PC-3 (cell line): ENCODE measurements around the gene CNTN1. TPM values are rescaled to one million over a fixed set of nuclear protein-coding genes. Genes with fewer than 3 reads are reported as not detected.

Source experiments
- ATAC-seq: fragments of 200-7000 bp; cut with Tn5 transposase; 2 replicates; pipeline ENCODE4 v1.9.1; 2020; ENCODE audit warnings: mild to moderate bottlenecking, moderate library complexity
- BruUV-seq: library from RNA; stranded (reverse); fragments of 400-500 nt; replicated peaks from 2 replicates; lab custom pipeline; 2021; lab: Mats Ljungman, UMichigan
- CTCF ChIA-PET: fragments of 300-600 bp; sonication (Branson Sonifier 250); formaldehyde crosslinking; loops from one replicate; lab custom pipeline; 2022; ENCODE audit warnings: antibody characterized with exemption; lab: Charles Lee
- POLR2A ChIA-PET: fragments of 300-600 bp; sonication (Branson Sonifier 250); formaldehyde crosslinking; loops from one replicate; lab custom pipeline; 2022; ENCODE audit warnings: antibody characterized with exemption; ENCODE audit not compliant: unreplicated experiment; lab: Charles Lee
- DNase-seq: peaks from one replicate; pipeline ENCODE4 v3.0.0-alpha.2; 2015
- H2AFZ ChIP-seq: fragments of 300-600 bp; sonication (generic); 2 replicates; pipeline ENCODE4 v1.6.0; 2016; ENCODE audit warnings: antibody characterized with exemption, low read length
- H3F3A ChIP-seq: fragments of 300-600 bp; sonication (generic); one replicate; pipeline ENCODE4 v1.6.0; 2017; ENCODE audit warnings: antibody characterized with exemption, low read length, control low read depth, mild to moderate bottlenecking; ENCODE audit not compliant: unreplicated experiment
- H3K27ac ChIP-seq: fragments of 300-600 bp; sonication (generic); 2 replicates; pipeline ENCODE4 v1.5.1; 2016; ENCODE audit warnings: mild to moderate bottlenecking, low read length
- H3K27me3 ChIP-seq: fragments of 300-600 bp; sonication (generic); 2 replicates; pipeline ENCODE4 v1.6.1; 2016; ENCODE audit warnings: low read length, mixed read lengths
- H3K36me3 ChIP-seq: fragments of 300-600 bp; sonication (generic); 2 replicates; pipeline ENCODE4 v1.6.1; 2016; ENCODE audit warnings: low read depth, mixed run types, low read length, mixed read lengths
- H3K4me1 ChIP-seq: fragments of 300-600 bp; sonication (generic); 2 replicates; pipeline ENCODE4 v1.5.1; 2016; ENCODE audit warnings: low read length; ENCODE audit not compliant: insufficient read depth
- H3K4me2 ChIP-seq: fragments of 300-600 bp; sonication (generic); 2 replicates; pipeline ENCODE4 v1.6.0; 2016; ENCODE audit warnings: low read length
- H3K4me3 ChIP-seq: fragments of 300-600 bp; sonication (generic); 2 replicates; pipeline ENCODE4 v1.5.1; 2016; ENCODE audit warnings: mild to moderate bottlenecking, low read length, mixed read lengths
- H3K79me2 ChIP-seq: fragments of 300-600 bp; sonication (generic); 2 replicates; pipeline ENCODE4 v1.6.1; 2017; ENCODE audit warnings: low read length, mixed read lengths
- H3K9ac ChIP-seq: fragments of 300-600 bp; sonication (generic); 2 replicates; pipeline ENCODE4 v1.6.0; 2016; ENCODE audit warnings: mild to moderate bottlenecking, low read length
- H3K9me2 ChIP-seq: fragments of 300-600 bp; sonication (generic); replicated peaks from 2 replicates; pipeline ENCODE4 v1.6.1; 2016; ENCODE audit warnings: mixed run types, low read length, mixed read lengths
- H3K9me3 ChIP-seq: fragments of 300-600 bp; sonication (generic); 2 replicates; pipeline ENCODE4 v1.6.1; 2016; ENCODE audit warnings: low read length, mixed read lengths
- H4K20me1 ChIP-seq: fragments of 300-600 bp; sonication (generic); 2 replicates; pipeline ENCODE4 v1.6.1; 2016; ENCODE audit warnings: low read length, mixed read lengths
- EZH2 ChIP-seq: fragments of 300-600 bp; sonication (generic); IDR thresholded peaks from one replicate; pipeline ENCODE4 v1.6.1; 2017; ENCODE audit warnings: antibody characterized with exemption, mild to moderate bottlenecking, low read length; ENCODE audit not compliant: unreplicated experiment
- EZH2phosphoT487 ChIP-seq: fragments of 300-600 bp; sonication (generic); IDR thresholded peaks from 2 replicates; pipeline ENCODE4 v1.6.1; 2018; ENCODE audit warnings: mild to moderate bottlenecking, antibody characterized with exemption, low read length, borderline replicate concordance
- intact Hi-C: fragments of 100-400 bp; cut with micrococcal nuclease; formaldehyde crosslinking; loops from 2 replicates; pipeline ENCODE4 v1.9.0; 2023
- total RNA-seq: library from RNA; depleted of rRNA; stranded (reverse); fragments of >200 nt; gene quantifications from 2 replicates; pipeline ENCODE4 v1.2.3, GENCODE V29; 2014
- TF ChIP-seq, protein P1 (sequence below): fragments of 300-600 bp; sonication (generic); conservative IDR thresholded peaks from 2 replicates; pipeline ENCODE4 v1.5.1; 2017; ENCODE audit warnings: antibody characterized with exemption, low read depth, mild to moderate bottlenecking, low read length

CNTN1 gene
- total RNA-seq, 1 experiment from 2014 or later: not detected

DNA sequence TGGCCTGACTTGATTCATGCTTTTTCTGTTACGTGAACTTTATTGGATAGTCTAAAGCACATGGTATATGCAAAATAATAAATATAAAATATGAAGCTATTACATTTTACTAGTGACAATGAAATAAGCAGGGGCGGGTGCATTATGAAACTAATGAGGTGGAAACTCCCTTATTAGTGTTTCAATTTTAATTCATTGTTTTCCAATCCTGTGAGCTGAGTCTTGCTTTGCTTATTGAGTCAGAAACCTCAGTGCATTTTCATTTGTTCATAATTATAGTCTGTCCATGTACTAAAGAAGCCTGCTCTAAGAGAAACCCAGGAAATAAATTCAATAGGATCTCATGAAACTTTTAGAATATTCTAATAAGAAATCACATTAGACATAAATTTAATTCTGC lies 78.5 kb downstream of the CNTN1 start:
- H3K9ac ChIP-seq: no peak overlapping the region
- H3K4me3 ChIP-seq: no peak overlapping the region
- H3K36me3 ChIP-seq: no peaks in the 10 kb centered on the region
- H3K4me1 ChIP-seq: no peaks in the 10 kb centered on the region
- DNase-seq: no peak
- ChIA-PET CTCF (no interaction called here), POLR2A (interaction anchor here (0.6 kb wide), 1 partner anchor 104 kb away, joined by 4 read pairs; no protein-coding TSS in a partner anchor)
- H3K79me2 ChIP-seq: no peaks in the 10 kb centered on the region
- no peak overlapping the region for H3K4me2 ChIP-seq
- intact Hi-C loops: no loop called here
- no peaks in the 10 kb centered on the region for H4K20me1 ChIP-seq
- no peak overlapping the region for H3K27ac ChIP-seq
- no peaks in the 10 kb centered on the region for H3F3A ChIP-seq
- no peak for ATAC-seq
- TF ChIP-seq EZH2phosphoT487: no peak
- no peak for TF ChIP-seq EZH2
- TF ChIP-seq, protein P1, sequence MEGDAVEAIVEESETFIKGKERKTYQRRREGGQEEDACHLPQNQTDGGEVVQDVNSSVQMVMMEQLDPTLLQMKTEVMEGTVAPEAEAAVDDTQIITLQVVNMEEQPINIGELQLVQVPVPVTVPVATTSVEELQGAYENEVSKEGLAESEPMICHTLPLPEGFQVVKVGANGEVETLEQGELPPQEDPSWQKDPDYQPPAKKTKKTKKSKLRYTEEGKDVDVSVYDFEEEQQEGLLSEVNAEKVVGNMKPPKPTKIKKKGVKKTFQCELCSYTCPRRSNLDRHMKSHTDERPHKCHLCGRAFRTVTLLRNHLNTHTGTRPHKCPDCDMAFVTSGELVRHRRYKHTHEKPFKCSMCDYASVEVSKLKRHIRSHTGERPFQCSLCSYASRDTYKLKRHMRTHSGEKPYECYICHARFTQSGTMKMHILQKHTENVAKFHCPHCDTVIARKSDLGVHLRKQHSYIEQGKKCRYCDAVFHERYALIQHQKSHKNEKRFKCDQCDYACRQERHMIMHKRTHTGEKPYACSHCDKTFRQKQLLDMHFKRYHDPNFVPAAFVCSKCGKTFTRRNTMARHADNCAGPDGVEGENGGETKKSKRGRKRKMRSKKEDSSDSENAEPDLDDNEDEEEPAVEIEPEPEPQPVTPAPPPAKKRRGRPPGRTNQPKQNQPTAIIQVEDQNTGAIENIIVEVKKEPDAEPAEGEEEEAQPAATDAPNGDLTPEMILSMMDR: no peak
- no peaks in the 10 kb centered on the region for H3K9me3 ChIP-seq
- no TSS peak for BruUV-seq
- peaks cover 19% of the 10 kb centered on the region for H3K27me3 ChIP-seq
- no peak overlapping the region for H2AFZ ChIP-seq
- no peaks in the 10 kb centered on the region for H3K9me2 ChIP-seq

DNA sequence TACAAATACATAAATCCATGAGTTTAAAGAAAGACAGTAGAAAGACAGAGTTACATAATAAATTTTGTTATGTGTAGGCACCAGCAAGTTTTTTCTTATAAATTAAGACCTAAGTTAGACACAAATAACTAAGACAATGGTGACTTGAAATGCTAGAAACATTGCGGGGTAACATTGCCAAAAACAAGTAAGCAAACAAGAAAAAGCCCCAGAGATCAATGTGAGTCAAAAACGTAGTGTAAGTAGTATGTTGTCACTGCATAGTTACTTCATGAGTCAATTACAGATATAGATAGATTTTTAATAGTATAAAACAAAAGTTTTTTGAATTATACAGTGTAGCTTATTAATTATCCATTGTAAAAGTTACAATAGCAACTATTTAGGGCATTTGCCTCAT lies 83.4 kb downstream of the CNTN1 start:
- POLR2A ChIA-PET: no interaction called here
- no peaks in the 10 kb centered on the region for H3K36me3 ChIP-seq

DNA sequence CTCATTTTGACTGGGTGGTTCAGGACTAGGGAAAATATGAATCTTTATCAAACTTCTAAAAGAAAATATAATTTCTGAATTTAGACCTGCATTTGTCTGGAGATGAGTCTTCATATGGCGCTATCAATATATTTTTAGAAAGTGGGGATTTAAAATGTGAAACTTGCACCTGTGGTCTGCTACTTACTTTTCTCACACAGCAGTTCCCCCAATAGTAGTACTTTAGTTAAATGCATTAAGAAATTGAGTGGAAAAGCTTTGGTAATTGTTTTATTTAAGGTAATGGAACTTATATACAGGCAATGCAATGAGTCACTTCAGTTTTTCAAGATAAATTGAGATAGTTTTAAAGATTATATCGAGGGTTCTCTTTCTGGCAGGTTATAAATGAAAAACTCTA lies 91.9 kb downstream of the CNTN1 start:
- Histone ChIP-seq H3K4me3 (no peak overlapping the region), H4K20me1 (no peaks in the 10 kb centered on the region), H3K9me3 (no peaks in the 10 kb centered on the region), H3K9me2 (no peaks in the 10 kb centered on the region), H3F3A (no peaks in the 10 kb centered on the region), H3K4me2 (no peak overlapping the region), H3K4me1 (no peaks in the 10 kb centered on the region), H3K36me3 (no peaks in the 10 kb centered on the region), H2AFZ (no peak overlapping the region), H3K27me3 (no peaks in the 10 kb centered on the region), H3K27ac (no peak overlapping the region), H3K9ac (no peak overlapping the region), H3K79me2 (no peaks in the 10 kb centered on the region)
- DNase-seq (no peak), ATAC-seq (no peak)
- CTCF ChIA-PET: no interaction called here
- intact Hi-C loops: no loop called here
- POLR2A ChIA-PET: no interaction called here
- TF ChIP-seq, protein P1: no peak
- TF ChIP-seq EZH2 (no peak), EZH2phosphoT487 (no peak)
- BruUV-seq: no TSS peak

More for the DNA sequence above, 83.4 kb downstream of the CNTN1 start:
- no peak for TF ChIP-seq EZH2phosphoT487
- no peak for TF ChIP-seq EZH2
- TF ChIP-seq, protein P1: no peak
- H3K79me2 ChIP-seq: no peaks in the 10 kb centered on the region
- no peaks in the 10 kb centered on the region for H3F3A ChIP-seq
- no peaks in the 10 kb centered on the region for H3K9me3 ChIP-seq
- BruUV-seq: no TSS peak
- no peak overlapping the region for H2AFZ ChIP-seq
- no peak for DNase-seq
- H3K4me1 ChIP-seq: no peaks in the 10 kb centered on the region
- H3K27ac ChIP-seq: no peak overlapping the region
- no peak for ATAC-seq
- H3K27me3 ChIP-seq: peaks cover 19% of the 10 kb centered on the region
- H4K20me1 ChIP-seq: no peaks in the 10 kb centered on the region
- H3K4me3 ChIP-seq: no peak overlapping the region
- intact Hi-C loops: no loop called here
- H3K9me2 ChIP-seq: no peaks in the 10 kb centered on the region
- CTCF ChIA-PET: no interaction called here
- H3K9ac ChIP-seq: no peak overlapping the region
- no peak overlapping the region for H3K4me2 ChIP-seq
